Colon (tissue), 2 donors: ENCODE results near the gene NSUN3.
A peak's percentile ranks its signal among the peaks of the same experiment; 100 is the strongest.
"Not testable (repeated sequence)": the region's sequence is repeated elsewhere in the genome, so short reads cannot be mapped to it uniquely, and the experiment has no call there.

Source experiments
- FAIRE-seq: peaks from 2 replicates; lab custom pipeline; 2012; peaks lifted over from hg19 to GRCh38; lab: Jason Lieb, UNC
- donor health status: control.
- donor health status: control.

NSUN3 gene

GRCh38 chr3:94069194-94069813 lies 6.4 kb downstream of the NSUN3 start:
- peak; percentile 85 for FAIRE-seq

GRCh38 chr3:94070341-94070911 lies 7.6 kb downstream of the NSUN3 start:
- no peak for FAIRE-seq

- FAIRE-seq, result no peak
Measured at GRCh38 chr3:94071713-94072284, 8.9 kb downstream of the NSUN3 start.

GRCh38 chr3:94076055-94076454 lies 13.2 kb downstream of the NSUN3 start:
- no peak for FAIRE-seq

GRCh38 chr3:94080552-94080951 lies 17.7 kb downstream of the NSUN3 start:
- FAIRE-seq, result not testable (repeated sequence)

- FAIRE-seq, result no peak
Measured at GRCh38 chr3:94081884-94082283, 19.0 kb downstream of the NSUN3 start.

- no peak for FAIRE-seq
Measured at GRCh38 chr3:94082391-94082937, 19.6 kb downstream of the NSUN3 start.

GRCh38 chr3:94083261-94083660 lies 20.4 kb downstream of the NSUN3 start:
- FAIRE-seq, result no peak

GRCh38 chr3:94089126-94089525 lies 26.3 kb downstream of the NSUN3 start:
- no peak for FAIRE-seq

GRCh38 chr3:94092086-94092485 lies 29.2 kb downstream of the NSUN3 start:
- FAIRE-seq, result no peak

- no peak for FAIRE-seq
Measured at GRCh38 chr3:94093151-94093550, 30.3 kb downstream of the NSUN3 start.

GRCh38 chr3:94095111-94095510 lies 32.2 kb downstream of the NSUN3 start:
- no peak for FAIRE-seq

GRCh38 chr3:94098452-94098851 lies 35.6 kb downstream of the NSUN3 start:
- no peak for FAIRE-seq

- no peak for FAIRE-seq
Measured at GRCh38 chr3:94099311-94099710, 36.5 kb downstream of the NSUN3 start.

- FAIRE-seq, result peak; percentile 38
Measured at GRCh38 chr3:94101860-94102259, 39.0 kb downstream of the NSUN3 start.

GRCh38 chr3:94106268-94106667 lies 43.4 kb downstream of the NSUN3 start:
- no peak for FAIRE-seq

- not testable (repeated sequence) for FAIRE-seq
Measured at GRCh38 chr3:94110232-94110631, 47.4 kb downstream of the NSUN3 start.

GRCh38 chr3:94110854-94111253 lies 48.0 kb downstream of the NSUN3 start:
- no peak for FAIRE-seq

- FAIRE-seq, result no peak
Measured at GRCh38 chr3:94114666-94115065, 51.8 kb downstream of the NSUN3 start.

- FAIRE-seq, result no peak
Measured at GRCh38 chr3:94115482-94115881, 52.6 kb downstream of the NSUN3 start.

- FAIRE-seq, result no peak
Measured at GRCh38 chr3:94117729-94118128, 54.9 kb downstream of the NSUN3 start.

GRCh38 chr3:94118390-94118789 lies 55.5 kb downstream of the NSUN3 start:
- FAIRE-seq, result no peak

GRCh38 chr3:94121161-94121560 lies 58.3 kb downstream of the NSUN3 start:
- FAIRE-seq, result no peak

- FAIRE-seq, result no peak
Measured at GRCh38 chr3:94127115-94127514, 64.3 kb downstream of the NSUN3 start.
